Hematopoietic multipotent progenitor cell treated with erythropoietin and hydrocortisone succinate and interleukin-3 and kit ligand, for 6 days (in vitro differentiated cells): ENCODE results near the gene CDK2.
A peak's percentile ranks its signal among the peaks of the same experiment; 100 is the strongest.
"Not testable (repeated sequence)": the region's sequence is repeated elsewhere in the genome, so short reads cannot be mapped to it uniquely, and the experiment has no call there.

ENCODE experiments used
- DNase-seq: peaks from one replicate; pipeline ENCODE4 v3.0.0-alpha.2; 2015

Gene CDK2

DNA sequence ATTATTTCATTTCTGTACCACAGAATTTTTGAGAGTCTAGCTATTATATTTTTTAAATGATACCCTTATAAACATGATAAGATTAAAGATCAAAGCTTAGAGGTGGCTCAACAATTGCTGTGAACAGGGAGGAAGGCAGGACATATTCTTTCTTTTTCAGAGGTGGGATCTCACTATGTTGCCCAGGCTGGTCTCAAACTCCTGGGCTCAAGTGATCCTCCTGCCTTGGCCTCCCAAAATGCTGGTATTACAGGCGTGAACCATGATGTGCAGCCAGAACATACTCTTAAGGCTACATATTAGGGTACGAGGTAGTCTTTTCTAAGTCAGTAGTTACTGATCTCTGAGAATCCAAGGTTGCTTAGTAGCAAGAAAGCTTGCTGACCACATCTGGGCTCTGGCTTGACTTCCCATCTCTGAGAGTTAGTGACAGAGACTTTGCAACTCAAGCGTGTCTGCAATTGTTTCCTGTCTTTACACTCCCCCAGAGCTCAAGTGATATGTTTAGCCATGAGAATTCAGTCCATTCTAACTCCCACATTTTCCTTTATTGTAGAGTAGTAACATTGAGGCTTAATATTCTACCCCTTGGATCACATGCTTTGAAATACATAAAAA lies 15.8 kb downstream of the CDK2 start:
- peak; percentile 46 for DNase-seq

- peak; percentile 59 for DNase-seq
These were observed 16.7 kb downstream of the CDK2 start for GRCh38 chr12:55983232-55983842.

DNA sequence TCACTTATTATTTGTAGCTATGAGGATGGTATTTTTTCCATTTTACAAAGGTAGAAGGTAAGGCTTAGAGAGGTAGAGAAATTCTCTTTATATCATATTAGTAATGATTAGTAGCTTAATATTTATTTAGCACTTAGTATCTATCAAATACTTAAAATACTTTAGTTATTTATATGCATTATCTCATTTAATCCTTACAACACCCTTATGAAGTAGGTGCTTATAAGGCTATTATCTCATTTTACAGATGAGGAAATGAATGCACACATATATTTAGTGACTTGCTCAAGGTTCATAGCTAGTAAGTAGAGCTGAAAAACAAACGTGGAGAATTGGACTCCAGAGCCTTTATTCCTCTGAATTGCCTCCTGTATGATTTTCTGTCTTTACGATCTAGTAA lies 18.2 kb downstream of the CDK2 start:
- DNase-seq, result no peak

DNA sequence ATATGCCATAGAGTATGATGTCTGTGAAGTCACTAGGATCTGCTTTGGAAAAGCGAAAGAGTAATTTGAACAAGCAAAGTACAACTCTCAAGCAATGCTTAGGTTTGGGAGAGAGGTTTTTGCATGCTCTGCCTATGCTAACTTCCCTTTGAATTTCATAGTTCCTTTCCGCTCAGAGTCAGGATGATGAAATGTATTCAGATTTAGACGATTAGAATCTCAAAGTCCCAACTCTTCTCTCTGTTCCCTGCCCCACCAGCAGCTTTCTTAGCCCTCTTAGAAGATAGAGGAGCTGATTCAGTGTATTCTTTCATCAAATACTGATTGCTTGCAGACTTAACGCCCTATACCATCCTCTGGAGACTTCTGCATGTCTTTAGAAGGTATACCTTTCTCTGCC lies 18.7 kb downstream of the CDK2 start:
- DNase-seq, result no peak

DNA sequence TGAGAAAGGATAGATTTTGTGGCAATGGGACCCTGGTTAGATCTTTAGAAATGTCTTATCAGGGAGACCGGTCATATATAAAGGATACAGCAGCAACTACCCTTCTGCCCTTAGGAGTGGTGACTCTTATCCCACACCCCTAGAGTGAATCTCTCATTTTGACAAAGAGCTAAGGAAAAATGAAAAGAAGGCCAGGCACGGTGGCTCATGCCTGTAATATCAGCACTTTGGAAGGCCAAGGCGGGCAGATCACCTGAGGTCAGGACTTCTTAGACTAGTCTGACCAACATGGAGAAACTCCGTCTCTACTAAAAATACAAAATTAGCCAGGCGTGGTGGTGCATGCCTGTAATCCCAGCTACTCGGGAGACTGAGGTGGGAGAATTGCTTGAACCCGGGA lies 19.3 kb downstream of the CDK2 start:
- DNase-seq, result not testable (repeated sequence)

DNA sequence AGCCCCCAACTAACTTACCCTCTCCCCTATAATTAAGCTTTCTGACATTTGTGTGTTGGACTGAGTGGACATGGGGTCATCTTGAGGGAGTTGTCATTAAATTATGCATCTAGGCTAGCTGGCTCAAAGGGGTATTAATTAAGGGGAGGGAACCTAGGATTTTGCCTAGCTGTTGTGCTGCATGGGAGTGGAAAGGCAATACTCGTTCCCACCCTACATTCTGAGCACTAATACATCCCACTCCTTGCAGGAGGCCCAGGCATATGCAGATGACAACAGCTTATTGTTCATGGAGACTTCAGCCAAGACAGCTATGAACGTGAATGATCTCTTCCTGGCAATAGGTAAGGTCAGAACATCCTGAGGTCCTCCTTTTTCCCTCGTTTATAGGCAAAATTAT lies 24.5 kb downstream of the CDK2 start:
- no peak for DNase-seq

DNA sequence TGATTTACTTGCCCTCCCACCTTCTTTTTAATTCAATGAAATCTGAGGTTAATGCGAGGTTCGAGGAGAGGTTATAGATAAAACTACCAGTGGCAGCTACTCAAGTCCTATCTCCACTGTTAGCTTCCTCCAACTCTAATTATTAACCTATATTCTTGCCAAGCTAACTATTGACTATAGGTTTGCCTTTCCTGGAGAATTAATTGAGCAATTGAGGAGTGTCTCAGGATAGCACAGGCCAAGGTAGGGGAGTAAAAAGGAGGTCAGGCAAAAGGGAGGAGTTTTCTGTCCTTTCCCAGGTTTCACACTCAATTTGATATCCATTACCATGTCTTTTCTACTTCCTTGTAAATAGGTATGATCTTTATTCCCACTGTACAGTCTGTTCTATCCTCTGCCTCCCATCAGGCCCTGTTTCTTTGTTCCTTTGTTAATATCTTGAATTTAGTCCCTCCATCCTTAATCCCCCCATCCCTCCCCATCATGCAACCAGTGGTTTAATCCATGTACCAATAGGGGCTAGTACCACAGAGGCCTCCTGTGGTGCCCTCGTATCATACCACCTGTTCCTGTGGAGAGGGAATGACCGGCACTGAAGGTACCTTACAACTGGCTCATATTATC lies 26.7 kb downstream of the CDK2 start:
- no peak for DNase-seq

GRCh38 chr12:55995366-55995765 lies 28.7 kb downstream of the CDK2 start:
- no peak for DNase-seq

- peak; percentile 90 for DNase-seq
These were observed 29.6 kb downstream of the CDK2 start for GRCh38 chr12:55996201-55996714.

DNA sequence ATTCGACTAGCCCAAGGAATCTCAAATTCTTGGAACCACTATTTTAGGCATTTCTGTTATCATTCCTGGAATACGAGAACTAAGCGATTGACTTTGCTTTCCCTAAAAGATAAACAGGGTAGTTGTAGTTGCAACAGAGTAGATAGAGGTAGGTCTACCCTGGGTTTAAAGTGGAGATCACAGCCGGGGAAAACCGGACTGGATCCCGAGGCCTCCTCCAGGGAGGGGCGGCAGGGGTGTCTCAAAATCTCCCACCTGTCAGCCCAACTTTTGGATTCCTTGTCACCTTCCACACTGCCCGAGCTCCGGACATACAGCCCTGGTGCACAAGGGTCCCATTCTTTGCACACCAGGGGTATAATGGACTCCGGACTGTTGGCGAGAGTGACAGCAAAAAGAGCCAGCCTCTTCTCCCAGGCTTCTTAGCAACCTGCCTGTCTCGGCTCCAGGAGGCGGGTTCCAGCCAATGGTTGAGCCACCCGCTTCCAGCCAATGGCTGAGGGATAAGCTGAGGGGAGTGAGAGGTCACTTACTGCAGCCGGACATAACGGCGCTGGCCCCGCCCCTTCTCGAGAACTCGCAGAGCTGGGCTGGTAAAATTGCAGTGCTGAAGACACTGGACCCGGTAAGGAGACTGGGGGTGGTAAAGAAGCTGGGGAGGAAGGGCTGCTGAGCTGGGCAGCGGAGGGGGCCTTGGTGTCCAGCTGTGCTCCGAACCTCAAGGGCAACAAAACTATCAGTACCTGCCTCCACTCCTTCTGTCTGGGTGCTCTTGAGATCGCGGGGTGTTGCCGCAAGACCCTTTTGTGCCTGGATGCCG lies 30.3 kb downstream of the CDK2 start, which contains the start of gene SUOX:
SUOX (plus strand) TSS at position 562 of the 820 bp plus-strand sequence. CDS start 4,946 bp downstream, outside the sequence.
- peak; percentile 98 for DNase-seq

GRCh38 chr12:55997535-55997859 lies 30.9 kb downstream of the CDK2 start:
- DNase-seq, result no peak

DNA sequence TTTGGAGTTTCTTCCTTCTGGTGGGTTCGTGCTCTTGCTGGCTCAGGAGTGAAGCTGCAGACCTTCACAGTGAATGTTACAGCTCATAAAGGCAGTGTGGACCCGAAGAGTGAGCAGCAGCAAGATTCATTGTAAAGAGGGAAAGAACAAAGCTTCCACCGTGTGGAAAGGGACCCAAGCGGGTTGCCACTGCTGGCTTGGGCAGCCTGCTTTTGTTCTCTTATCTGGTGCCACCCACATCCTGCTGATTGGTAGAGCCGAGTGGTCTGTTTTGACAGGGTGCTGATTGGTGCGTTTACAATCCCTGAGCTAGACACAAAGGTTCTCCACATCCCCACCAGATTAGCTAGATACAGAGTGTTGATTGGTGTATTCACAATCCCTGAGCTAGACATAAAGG lies 32.9 kb downstream of the CDK2 start:
- DNase-seq, result peak; percentile 41

DNA sequence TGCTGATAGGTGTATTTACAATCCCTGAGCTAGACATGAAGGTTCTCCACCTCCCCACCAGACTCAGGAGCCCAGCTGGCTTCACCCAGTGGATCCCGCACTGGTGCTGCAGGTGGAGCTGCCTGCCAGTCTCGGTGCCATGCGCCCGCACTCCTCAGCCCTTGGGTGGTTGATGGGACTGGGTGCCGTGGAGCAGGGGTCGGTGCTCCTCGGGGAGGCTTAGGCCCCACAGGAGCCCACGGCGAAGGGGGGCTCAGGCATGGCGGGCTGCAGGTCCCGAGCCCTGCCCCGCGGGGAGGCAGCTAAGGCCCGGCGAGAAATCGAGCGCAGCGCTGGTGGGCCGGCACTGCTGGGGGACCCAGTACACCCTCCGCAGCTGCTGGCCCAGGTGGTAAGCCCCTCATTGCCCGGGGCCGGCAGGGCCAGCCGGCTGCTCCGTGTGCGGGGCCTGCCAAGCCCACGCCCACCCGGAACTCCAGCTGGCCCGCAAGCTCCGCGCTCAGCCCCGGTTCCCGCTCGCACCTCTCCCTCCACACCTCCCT lies 33.4 kb downstream of the CDK2 start:
- DNase-seq, result not testable (repeated sequence)

DNA sequence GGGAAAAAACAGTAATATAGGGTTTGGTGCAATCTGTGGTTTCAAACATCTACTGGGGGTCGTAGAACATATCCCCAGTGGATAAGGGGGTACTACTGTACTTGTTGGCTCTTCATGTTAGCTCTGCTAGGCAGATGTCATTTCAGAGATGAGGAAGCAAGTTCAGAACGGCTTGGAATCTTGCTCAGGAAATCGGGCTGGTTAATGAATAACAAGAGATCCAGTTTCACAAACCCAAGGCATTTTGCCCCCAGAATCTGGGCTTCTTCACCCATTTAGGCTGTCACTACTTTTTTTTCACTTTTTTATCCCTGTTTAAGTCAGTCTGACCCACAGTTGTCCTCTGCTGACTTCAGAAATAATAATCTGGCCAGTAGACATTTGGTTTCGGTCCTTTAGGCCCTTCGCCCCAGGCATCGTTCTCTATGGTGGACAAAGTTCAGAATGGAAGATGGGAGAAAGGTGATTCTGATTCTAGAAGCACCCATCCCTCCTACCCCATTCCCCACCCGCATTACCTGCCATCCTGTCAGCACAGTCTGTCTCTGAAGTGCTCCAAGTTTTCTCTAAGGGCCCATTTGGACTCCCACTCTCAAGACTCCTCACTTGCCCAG lies 35.0 kb downstream of the CDK2 start:
- DNase-seq, result no peak

- DNase-seq, result not testable (repeated sequence)
These were observed 36.7 kb downstream of the CDK2 start for GRCh38 chr12:56003376-56003775.

- DNase-seq, result no peak
These were observed 37.6 kb downstream of the CDK2 start for GRCh38 chr12:56004211-56004610.

DNA sequence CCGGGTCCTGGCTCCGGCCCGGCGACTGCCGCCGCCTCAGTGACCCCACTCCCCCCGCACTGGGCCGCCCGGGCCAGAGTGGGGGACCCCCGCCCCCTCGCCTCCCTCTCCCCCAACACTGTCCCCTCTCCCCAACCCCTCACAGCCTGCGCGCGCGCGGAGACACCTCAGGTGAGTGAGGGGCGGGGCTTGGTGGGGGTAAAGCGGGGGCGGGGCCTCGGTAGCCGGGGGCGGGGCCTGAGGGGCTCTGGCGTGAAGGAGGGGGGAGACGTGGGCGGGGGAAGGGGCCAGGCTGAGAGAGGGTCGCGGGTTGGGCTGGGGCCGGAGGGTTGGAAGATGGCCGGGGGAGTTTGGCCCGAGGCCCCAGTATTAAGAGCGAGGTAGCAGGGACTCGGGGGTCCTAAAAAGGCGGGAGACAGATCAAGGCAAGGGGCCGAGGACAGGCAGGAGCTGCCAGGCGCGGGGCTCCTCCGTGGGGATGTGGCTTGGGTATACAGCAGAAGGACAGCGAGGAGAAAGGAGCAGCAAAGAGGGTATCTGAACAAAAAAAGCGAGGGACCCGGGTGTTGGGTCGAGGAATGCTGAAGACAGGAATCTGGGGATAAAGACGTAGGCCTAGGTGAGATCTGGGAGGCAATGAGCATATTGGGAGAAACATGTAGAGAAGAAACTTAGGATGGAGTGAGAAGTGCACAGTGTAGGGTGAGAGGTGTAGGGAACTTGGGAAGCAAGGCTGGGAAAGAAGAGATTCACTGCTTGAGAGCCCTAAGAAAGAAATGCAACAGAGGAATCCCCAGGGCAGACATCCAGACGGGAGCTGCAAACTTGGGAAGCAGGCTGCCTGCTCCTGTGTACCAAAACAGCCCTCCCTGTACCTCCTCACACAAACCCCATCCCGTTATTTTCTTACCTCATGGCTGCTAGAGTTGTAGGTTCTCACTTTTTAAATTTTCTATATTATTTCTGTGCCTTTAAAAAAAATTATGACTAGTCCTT lies 41.2 kb downstream of the CDK2 start:
- peak; percentile 65 for DNase-seq

- peak; percentile 44 for DNase-seq
These were observed 43.5 kb downstream of the CDK2 start for GRCh38 chr12:56010111-56010570.

DNA sequence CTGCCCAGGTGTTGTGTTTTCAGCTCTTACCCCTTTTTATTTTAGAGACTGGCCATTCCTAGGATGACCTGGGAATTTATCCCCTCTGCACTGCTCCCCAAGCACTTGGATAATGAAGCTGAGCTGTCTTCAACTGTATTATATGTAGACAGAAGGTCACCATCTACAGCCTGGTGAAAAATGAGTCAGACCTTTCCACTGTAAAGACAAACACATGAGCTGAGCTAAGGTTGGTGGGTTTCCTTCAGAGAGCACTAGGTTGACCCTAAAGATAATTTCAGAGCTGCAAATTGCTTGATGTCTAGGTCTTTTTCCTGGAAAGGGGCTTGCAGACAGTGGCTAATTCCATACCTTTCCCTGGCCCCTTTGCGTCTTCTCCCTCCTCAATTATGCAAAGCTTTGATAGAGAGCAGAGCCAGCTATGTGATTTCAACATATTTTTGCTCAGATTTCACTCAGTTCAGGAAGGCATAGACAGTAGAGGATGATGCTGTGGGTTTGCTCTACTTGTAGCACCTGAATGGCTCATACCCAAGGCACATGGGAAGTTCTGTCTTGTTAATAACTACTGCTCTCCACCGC lies 45.0 kb downstream of the CDK2 start:
- no peak for DNase-seq

DNA sequence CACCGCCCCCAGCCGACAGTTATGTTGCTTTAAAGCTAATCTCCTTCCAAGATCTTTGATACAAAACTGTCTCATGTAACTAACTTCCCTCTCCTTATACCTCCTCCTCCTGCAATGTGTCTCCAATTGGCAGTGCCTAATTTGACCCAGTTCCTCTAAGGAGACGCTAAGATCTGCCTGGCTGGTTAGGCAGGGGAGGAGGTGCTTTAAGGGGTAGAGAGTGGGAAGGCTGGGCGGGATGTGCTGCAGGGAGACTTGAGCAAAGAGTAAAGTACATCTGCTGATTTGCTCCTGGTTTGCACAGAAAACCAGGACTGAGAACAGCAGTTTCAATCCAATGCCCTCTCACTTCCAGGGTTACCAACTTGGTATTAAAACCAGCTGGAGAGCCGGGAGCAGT lies 46.9 kb downstream of the CDK2 start:
- no peak for DNase-seq

- no peak for DNase-seq
These were observed 47.6 kb downstream of the CDK2 start for GRCh38 chr12:56014205-56014604.
